CD4-positive, alpha-beta T cell treated with Interleukin-4 for 4 hours (primary cell): ENCODE data around the gene CHPT1.

ENCODE experiments used
- DNase-seq: peaks from one replicate; pipeline ENCODE4 v3.0.0-alpha.2; 2020

CHPT1 gene

GRCh38 chr12:101686176-101686575 is 11.3 kb upstream of the CHPT1 start:
- DNase-seq, result no peak

GRCh38 chr12:101690544-101691098 is 6.8 kb upstream of the CHPT1 start:
- DNase-seq, result no peak

- DNase-seq, result no peak
These were observed 5.8 kb upstream of the CHPT1 start for GRCh38 chr12:101691503-101692096.

GRCh38 chr12:101694297-101694848 is 3.1 kb upstream of the CHPT1 start:
- no peak for DNase-seq

GRCh38 chr12:101694986-101695385 is 2.5 kb upstream of the CHPT1 start:
- no peak for DNase-seq

GRCh38 chr12:101695706-101696105 is 1.7 kb upstream of the CHPT1 start:
- DNase-seq, result no peak

- no peak for DNase-seq
These were observed 916 bp upstream of the CHPT1 start for GRCh38 chr12:101696251-101697196.

GRCh38 chr12:101697930-101698799 is 725 bp downstream of the CHPT1 start:
- no peak for DNase-seq

- DNase-seq, result no peak
These were observed 1.4 kb downstream of the CHPT1 start for GRCh38 chr12:101698800-101699347.

GRCh38 chr12:101700299-101700820 is 2.9 kb downstream of the CHPT1 start:
- no peak for DNase-seq

- DNase-seq, result no peak
These were observed 6.0 kb downstream of the CHPT1 start for GRCh38 chr12:101703487-101703886.

- no peak for DNase-seq
These were observed 9.0 kb downstream of the CHPT1 start for GRCh38 chr12:101706403-101706802.

- DNase-seq, result no peak
These were observed 9.8 kb downstream of the CHPT1 start for GRCh38 chr12:101707131-101707782.

GRCh38 chr12:101710288-101710687 is 12.8 kb downstream of the CHPT1 start:
- DNase-seq, result no peak

GRCh38 chr12:101713059-101713682 is 15.7 kb downstream of the CHPT1 start:
- DNase-seq, result no peak

- DNase-seq, result no peak
These were observed 16.5 kb downstream of the CHPT1 start for GRCh38 chr12:101713930-101714329.

GRCh38 chr12:101714877-101715444 is 17.5 kb downstream of the CHPT1 start:
- DNase-seq, result no peak

GRCh38 chr12:101719566-101719965 is 22.1 kb downstream of the CHPT1 start:
- no peak for DNase-seq

GRCh38 chr12:101720118-101720517 is 22.7 kb downstream of the CHPT1 start:
- no peak for DNase-seq

- DNase-seq, result no peak
These were observed 25.0 kb downstream of the CHPT1 start for GRCh38 chr12:101722392-101722791.

GRCh38 chr12:101727098-101727497 is 29.7 kb downstream of the CHPT1 start:
- no peak for DNase-seq
